H1 (cell line): ENCODE data around the gene ARSI. TPM values are rescaled to one million over a fixed set of nuclear protein-coding genes. Genes with fewer than 3 reads are reported as not detected.

Experiments used
- CTCF ChIA-PET: fragments of 300-600 bp; sonication (Branson Sonifier 250); formaldehyde crosslinking; loops from one replicate; lab custom pipeline; 2021; ENCODE audit not compliant: partially characterized antibody; lab: Charles Lee
- POLR2A ChIA-PET: fragments of 300-600 bp; sonication (Branson Sonifier 250); formaldehyde crosslinking; loops from one replicate; lab custom pipeline; 2021; ENCODE audit warnings: inconsistent platforms; ENCODE audit not compliant: partially characterized antibody; lab: Charles Lee
- DNase-seq, 2 experiments: peaks; one replicate each; pipeline versions ENCODE4 v3.0.0 to v3.0.0-alpha.2; 2010 to 2022; ENCODE audit warnings: low spot score in 2 of 2, low read depth in 1 of 2, mixed read lengths in 1 of 2
- FAIRE-seq: peaks from 2 replicates; lab custom pipeline; 2011; peaks lifted over from hg19 to GRCh38; lab: Jason Lieb, UNC
- H2AFZ ChIP-seq: 2 replicates; pipeline ENCODE4 v1.8.1; 2012; ENCODE audit warnings: low read length, inconsistent platforms
- H2AK5ac ChIP-seq: 2 replicates; pipeline ENCODE4 v1.6.1; 2013; ENCODE audit warnings: low read depth, low read length
- H2BK120ac ChIP-seq: replicated peaks from 2 replicates; pipeline ENCODE3; 2013; ENCODE audit warnings: low read depth, low read length, inconsistent platforms
- H2BK12ac ChIP-seq: 2 replicates; pipeline ENCODE4 v1.6.1; 2013; ENCODE audit warnings: low read depth, low read length
- H2BK15ac ChIP-seq: 2 replicates; pipeline ENCODE4 v1.6.1; 2013; ENCODE audit warnings: low read length
- H2BK20ac ChIP-seq: 2 replicates; pipeline ENCODE4 v1.6.1; 2013; ENCODE audit warnings: low read length
- H2BK5ac ChIP-seq: 2 replicates; pipeline ENCODE4 v1.6.1; 2013; ENCODE audit warnings: low read depth, low read length
- H3K14ac ChIP-seq: 2 replicates; pipeline ENCODE4 v1.6.1; 2013; ENCODE audit warnings: inconsistent platforms; ENCODE audit not compliant: insufficient read length
- H3K18ac ChIP-seq: 2 replicates; pipeline ENCODE4 v1.6.1; 2013; ENCODE audit warnings: low read length; ENCODE audit errors: extremely low read depth
- H3K23ac ChIP-seq: 2 replicates; pipeline ENCODE4 v1.6.1; 2013; ENCODE audit warnings: inconsistent platforms; ENCODE audit not compliant: insufficient read length
- H3K23me2 ChIP-seq: 2 replicates; pipeline ENCODE4 v1.6.1; 2013; ENCODE audit warnings: low read depth, low read length
- H3K27ac ChIP-seq: 2 replicates; pipeline ENCODE4 v1.6.1; 2011; ENCODE audit warnings: low read depth, low read length, inconsistent platforms
- H3K27me3 ChIP-seq, 4 experiments: replicated peaks in 1 of 4; 1 replicate in 1 of 4; 2 replicates in 3 of 4; pipeline versions ENCODE4 v1.6.1 to v1.8.1; 2011 to 2013; ENCODE audit warnings: low read length in 3 of 4, mild to moderate bottlenecking in 3 of 4, inconsistent platforms in 2 of 4, mixed read lengths in 2 of 4, moderate library complexity in 1 of 4; ENCODE audit not compliant: control insufficient read depth in 3 of 4, insufficient read depth in 3 of 4; ENCODE audit errors: extremely low read depth in 1 of 4
- H3K36me3 ChIP-seq, 4 experiments: 2 replicates each; pipeline versions ENCODE4 v1.6.1 to v1.8.1; 2011 to 2013; ENCODE audit warnings: mild to moderate bottlenecking in 4 of 4, low read length in 3 of 4, moderate library complexity in 2 of 4, control low read depth in 1 of 4, inconsistent platforms in 1 of 4; ENCODE audit not compliant: insufficient read depth in 4 of 4, control insufficient read depth in 2 of 4
- H3K4ac ChIP-seq: replicated peaks from 2 replicates; pipeline ENCODE3; 2013; ENCODE audit warnings: low read length, low read depth, mixed read lengths, inconsistent platforms; ENCODE audit not compliant: insufficient read length
- H3K4me1 ChIP-seq, 4 experiments: replicated peaks in 1 of 4; 1 replicate in 1 of 4; 2 replicates in 3 of 4; pipeline versions ENCODE4 v1.6.1 to v1.8.1; 2011 to 2013; ENCODE audit warnings: low read length in 3 of 4, inconsistent platforms in 2 of 4, mixed read lengths in 1 of 4; ENCODE audit not compliant: insufficient read depth in 4 of 4, control insufficient read depth in 3 of 4
- H3K4me2 ChIP-seq, 2 experiments: 2 replicates each; pipeline versions ENCODE4 v1.6.1 to v1.8.1; 2011 to 2013; ENCODE audit warnings: low read depth in 2 of 2, low read length in 2 of 2, control low read depth in 1 of 2, inconsistent platforms in 1 of 2, mild to moderate bottlenecking in 1 of 2; ENCODE audit not compliant: insufficient read depth in 1 of 2
- H3K4me3 ChIP-seq, 4 experiments: fragments of 200-600, 300-600 bp in 1 of 4; sonication (generic), shearing (Covaris generic), sonication (Bioruptor Twin) in 1 of 4; 2 replicates each; pipeline versions ENCODE4 v1.5.1 to v1.8.1; 2011 to 2016; ENCODE audit warnings: low read length in 4 of 4, low read depth in 3 of 4, control low read depth in 2 of 4, inconsistent platforms in 2 of 4, mild to moderate bottlenecking in 2 of 4, mixed read lengths in 1 of 4, moderate library complexity in 1 of 4; ENCODE audit not compliant: insufficient read depth in 2 of 4; ENCODE audit errors: extremely low read depth in 1 of 4
- H3K56ac ChIP-seq: replicated peaks from 2 replicates; pipeline ENCODE3; 2013; ENCODE audit warnings: low read depth, mild to moderate bottlenecking, mixed read lengths, low read length, inconsistent platforms; ENCODE audit not compliant: insufficient read length
- H3K79me1 ChIP-seq: 2 replicates; pipeline ENCODE4 v1.6.1; 2013; ENCODE audit warnings: low read depth, low read length, control low read depth
- H3K79me2 ChIP-seq, 2 experiments: 2 replicates each; pipeline versions ENCODE4 v1.6.1 to v1.8.1; 2012 to 2013; ENCODE audit warnings: low read length in 2 of 2, mild to moderate bottlenecking in 2 of 2, inconsistent platforms in 1 of 2; ENCODE audit not compliant: insufficient read depth in 2 of 2, control insufficient read depth in 1 of 2
- H3K9ac ChIP-seq, 4 experiments: replicated peaks in 1 of 4; 1 replicate in 1 of 4; 2 replicates in 3 of 4; pipeline versions ENCODE4 v1.6.1 to v1.8.1; 2011 to 2013; ENCODE audit warnings: low read depth in 3 of 4, low read length in 3 of 4, control low read depth in 2 of 4, mild to moderate bottlenecking in 2 of 4, moderate library complexity in 2 of 4, inconsistent platforms in 1 of 4; ENCODE audit errors: extremely low read depth in 1 of 4
- H3K9me3 ChIP-seq, 2 experiments: 2 replicates each; pipeline versions ENCODE4 v1.6.1 to v1.8.1; 2012 to 2013; ENCODE audit warnings: mild to moderate bottlenecking in 2 of 2, moderate library complexity in 2 of 2, control low read depth in 1 of 2, inconsistent platforms in 1 of 2, low read depth in 1 of 2, low read length in 1 of 2, mixed read lengths in 1 of 2; ENCODE audit not compliant: insufficient read depth in 2 of 2
- H4K20me1 ChIP-seq, 2 experiments: replicated peaks in 1 of 2; 2 replicates each; pipeline versions ENCODE3 to v1.8.1; 2011 to 2013; ENCODE audit warnings: inconsistent platforms in 2 of 2, low read length in 2 of 2, mild to moderate bottlenecking in 1 of 2; ENCODE audit not compliant: insufficient read depth in 2 of 2, control insufficient read depth in 1 of 2
- H4K5ac ChIP-seq: 2 replicates; pipeline ENCODE4 v1.6.1; 2013; ENCODE audit warnings: low read length, low read depth, mixed read lengths, inconsistent platforms; ENCODE audit not compliant: insufficient read length
- H4K8ac ChIP-seq: 2 replicates; pipeline ENCODE4 v1.8.0; 2013; ENCODE audit warnings: mild to moderate bottlenecking, moderate library complexity, low read length, inconsistent platforms; ENCODE audit not compliant: insufficient read depth; ENCODE audit errors: extremely low read depth
- H4K91ac ChIP-seq: replicated peaks from 2 replicates; pipeline ENCODE3; 2013; ENCODE audit warnings: low read length, mixed read lengths, inconsistent platforms; ENCODE audit not compliant: insufficient read length
- BACH1 ChIP-seq: IDR thresholded peaks from 2 replicates; pipeline ENCODE4 v1.6.1; 2012; ENCODE audit warnings: low read length, improper control_type of control experiment
- KDM5A ChIP-seq: fragments of 200-600 bp; IDR thresholded peaks from 2 replicates; pipeline ENCODE4 v1.7.1; 2012; ENCODE audit warnings: mild to moderate bottlenecking, low read length, inconsistent platforms, mixed read lengths
- POLR2A ChIP-seq, 2 experiments: IDR thresholded peaks; 1 replicate in 1 of 2; 2 replicates in 1 of 2; pipeline ENCODE4 v1.6.1; 2011; ENCODE audit warnings: low read depth in 2 of 2, low read length in 2 of 2, mild to moderate bottlenecking in 2 of 2; ENCODE audit errors: control extremely low read depth in 1 of 2
- RFX5 ChIP-seq: IDR thresholded peaks from 2 replicates; pipeline ENCODE4 v1.6.1; 2011; ENCODE audit warnings: low read depth, low read length, improper control_type of control experiment, borderline replicate concordance
- RNF2 ChIP-seq: fragments of 200-900, 300-1000 bp; sonication (generic); IDR thresholded peaks from 2 replicates; pipeline ENCODE4 v1.7.1; 2016; ENCODE audit warnings: borderline replicate concordance, low read depth, mild to moderate bottlenecking, antibody characterized with exemption, low read length; ENCODE audit not compliant: poor library complexity, severe bottlenecking; ENCODE audit errors: missing control alignments
- RXRA ChIP-seq: IDR thresholded peaks from 2 replicates; pipeline ENCODE4 v1.6.1; 2011; ENCODE audit warnings: low read depth, mild to moderate bottlenecking, low read length, moderate library complexity; ENCODE audit not compliant: insufficient read depth
- SP1 ChIP-seq: IDR thresholded peaks from 2 replicates; pipeline ENCODE4 v1.6.1; 2011; ENCODE audit warnings: low read depth, low read length
- TBP ChIP-seq: IDR thresholded peaks from 2 replicates; pipeline ENCODE4 v1.6.1; 2011; ENCODE audit warnings: low read depth, low read length, improper control_type of control experiment
- WGBS, 2 experiments: shearing (Covaris generic) in 1 of 2; methylation state at CpG; one replicate each; pipeline versions ENCODE4 v1.1.6 to v1.1.7; 2013 to 2015; ENCODE audit warnings: low lambda C conversion rate in 2 of 2, mixed read lengths in 2 of 2, inconsistent platforms in 1 of 2, low coverage in 1 of 2, missing lambda C conversion rate in 1 of 2; ENCODE audit not compliant: insufficient replicate concordance in 2 of 2, insufficient coverage in 1 of 2, insufficient read length in 1 of 2; ENCODE audit errors: extremely low coverage in 1 of 2, missing lambda C conversion rate in 1 of 2; 5-methylcytosine and 5-hydroxymethylcytosine counted together
- polyA plus RNA-seq, 7 experiments: library from polyadenylated mRNA; depleted of rRNA in 3 of 7; stranded (reverse) in 5 of 7; unstranded in 2 of 7; fragments of >200 nt in 5 of 7; fragments of 200-250 nt in 2 of 7; gene quantifications; 1 replicate in 5 of 7; 2 replicates in 1 of 7; 4 replicates in 1 of 7; pipeline versions ENCODE4 v1.2.1 to v1.2.3, GENCODE V29; 2011 to 2013; ENCODE audit warnings: missing spikeins in 2 of 7, mixed read lengths in 2 of 7
- total RNA-seq: library from RNA; stranded (reverse); fragmentation: NEBNext Ultra II Directional; extraction: Animal tissue kit (Norgen Biotek cat#: 25700); gene quantifications from 2 replicates; pipeline ENCODE4 v1.2.1, GENCODE V29; 2021
- TF ChIP-seq, protein P1 (sequence below), 3 experiments: IDR thresholded peaks; 1 replicate in 2 of 3; 2 replicates in 1 of 3; pipeline versions ENCODE4 v1.5.1 to v1.6.1; 2011; ENCODE audit warnings: low read length in 3 of 3, mild to moderate bottlenecking in 3 of 3, inconsistent platforms in 2 of 3, low read depth in 1 of 3, moderate library complexity in 1 of 3; ENCODE audit not compliant: insufficient read depth in 1 of 3; ENCODE audit errors: control extremely low read depth in 1 of 3

The ARSI gene
- total and polyA plus RNA-seq, 2 of the 8 experiments (the other 6 are each of a cell fraction or from before 2014, with no cell fraction given): 4.5 to 6.7 TPM

DNA sequence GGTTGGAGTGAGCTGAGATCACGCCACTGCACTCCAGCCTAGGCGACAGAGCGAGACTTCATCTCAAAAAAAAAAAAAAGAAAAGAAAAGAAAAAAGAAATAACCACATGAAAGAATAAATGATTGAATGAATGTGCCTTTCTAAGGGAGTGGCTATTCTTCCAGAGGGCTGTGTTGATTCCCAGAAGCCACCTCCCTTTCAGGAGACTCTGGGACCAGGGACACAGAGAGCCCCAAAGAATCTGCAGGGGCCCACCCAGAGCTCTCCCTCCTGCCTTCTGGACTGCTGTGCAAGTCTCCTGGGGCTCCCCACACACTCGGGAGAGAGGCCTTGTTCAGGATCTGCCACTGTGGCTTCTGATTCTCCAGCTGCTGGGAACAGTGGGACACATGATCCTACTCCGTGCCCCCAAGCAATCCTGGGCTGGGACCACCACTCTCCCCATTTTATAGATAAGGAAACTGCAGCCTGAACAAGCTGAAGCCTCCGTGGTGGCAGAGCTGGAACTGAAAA lies 36.8 kb downstream of the ARSI start:
- no peak overlapping the region for H2BK15ac ChIP-seq

More for the DNA sequence above, 36.8 kb downstream of the ARSI start:
- Histone ChIP-seq H3K79me1 (no peaks in the 10 kb centered on the region), H3K9me3 (no peaks in the 10 kb centered on the region), H3K18ac (no peak overlapping the region), H2AFZ (no peak overlapping the region), H3K14ac (no peak overlapping the region), H2BK20ac (no peak overlapping the region), H3K36me3 (no peaks in the 10 kb centered on the region), H3K27me3 (peaks cover 0 to 2% (median 0%) of the 10 kb centered on the region in 4 experiments; a peak in 1 of 7 replicates), H3K79me2 (peaks cover 0 to 2% of the 10 kb centered on the region in 2 experiments; a peak in 1 of 4 replicates), H3K4me1 (peaks cover 0 to 25% (median 4%) of the 10 kb centered on the region in 4 experiments; a peak in 6 of 7 replicates), H3K56ac (no peak overlapping the region), H3K27ac (no peak overlapping the region), H4K5ac (no peak overlapping the region), H3K4me2 (no peak overlapping the region), H3K4me3 (no peak overlapping the region), H3K23ac (no peak overlapping the region), H4K8ac (no peak overlapping the region), H4K91ac (no peak overlapping the region), H4K20me1 (peaks cover 0 to 4% of the 10 kb centered on the region in 2 experiments), H3K4ac (no peak overlapping the region), H2BK5ac (no peak overlapping the region), H3K23me2 (peaks cover 6% of the 10 kb centered on the region), H3K9ac (no peak overlapping the region), H2AK5ac (no peak overlapping the region), H2BK12ac (no peak overlapping the region), H2BK120ac (no peak overlapping the region)
- POLR2A ChIA-PET: no interaction called here
- TF ChIP-seq RNF2 (no peak), BACH1 (no peak), TBP (no peak), SP1 (no peak), KDM5A (no peak), RFX5 (no peak), POLR2A (IDR thresholded peaks at IDR 0.05; ENCODE audit: control extremely low read depth in 1 of 2, low read depth in 2 of 2, low read length in 2 of 2) (no peak), RXRA (no peak)
- TF ChIP-seq, protein P1, sequence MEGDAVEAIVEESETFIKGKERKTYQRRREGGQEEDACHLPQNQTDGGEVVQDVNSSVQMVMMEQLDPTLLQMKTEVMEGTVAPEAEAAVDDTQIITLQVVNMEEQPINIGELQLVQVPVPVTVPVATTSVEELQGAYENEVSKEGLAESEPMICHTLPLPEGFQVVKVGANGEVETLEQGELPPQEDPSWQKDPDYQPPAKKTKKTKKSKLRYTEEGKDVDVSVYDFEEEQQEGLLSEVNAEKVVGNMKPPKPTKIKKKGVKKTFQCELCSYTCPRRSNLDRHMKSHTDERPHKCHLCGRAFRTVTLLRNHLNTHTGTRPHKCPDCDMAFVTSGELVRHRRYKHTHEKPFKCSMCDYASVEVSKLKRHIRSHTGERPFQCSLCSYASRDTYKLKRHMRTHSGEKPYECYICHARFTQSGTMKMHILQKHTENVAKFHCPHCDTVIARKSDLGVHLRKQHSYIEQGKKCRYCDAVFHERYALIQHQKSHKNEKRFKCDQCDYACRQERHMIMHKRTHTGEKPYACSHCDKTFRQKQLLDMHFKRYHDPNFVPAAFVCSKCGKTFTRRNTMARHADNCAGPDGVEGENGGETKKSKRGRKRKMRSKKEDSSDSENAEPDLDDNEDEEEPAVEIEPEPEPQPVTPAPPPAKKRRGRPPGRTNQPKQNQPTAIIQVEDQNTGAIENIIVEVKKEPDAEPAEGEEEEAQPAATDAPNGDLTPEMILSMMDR (IDR thresholded peaks at IDR 0.05; ENCODE audit: control extremely low read depth in 1 of 3, insufficient read depth in 1 of 3, low read depth in 1 of 3, low read length in 3 of 3): no peak
- no peak for FAIRE-seq
- 89% methylated on average over 5 of the region's 6 CpGs; no CpG with 5 or more reads in 1 of the 2 experiments for WGBS, 2 experiments
- no peak for DNase-seq
- CTCF ChIA-PET: interaction anchor here (0.9 to 3.1 kb wide), 9 partner anchors 8 to 144 kb away, joined by 3 to 20 read pairs (median 4); no protein-coding TSS in a partner anchor
